K562 (cell line): ENCODE results near the gene DPPA2. TPM values are rescaled to one million over a fixed set of nuclear protein-coding genes. Genes with fewer than 3 reads are reported as not detected.
A peak's percentile ranks its signal among the peaks of the same experiment; 100 is the strongest.

ENCODE experiments used
- ATAC-seq: fragments of 200-7000 bp; cut with Tn5 transposase; 3 replicates; pipeline ENCODE4 v1.9.1; 2020; ENCODE audit warnings: moderate library complexity
- Bru-seq: library from RNA; stranded (reverse); fragments of 400-500 nt; gene quantifications from one replicate; lab custom pipeline; 2021; lab: Mats Ljungman, UMichigan
- BruChase-seq, 2 experiments: library from RNA; stranded (reverse); fragments of 400-500 nt; gene quantifications; one replicate each; lab custom pipeline; 2021; lab: Mats Ljungman, UMichigan
- BruUV-seq: library from RNA; stranded (reverse); fragments of 400-500 nt; replicated peaks from 2 replicates; lab custom pipeline; 2021; lab: Mats Ljungman, UMichigan
- CTCF ChIA-PET: fragments of 300-600 bp; formaldehyde crosslinking; extraction: SDS; loops from one replicate; lab custom pipeline; 2021; ENCODE audit warnings: low intra/inter-chr PET ratio; lab: Yijun Ruan, JAX
- POLR2A ChIA-PET: fragments of 300-600, 350-650 bp; sonication (Branson Sonifier 250); formaldehyde crosslinking; extraction: SDS; loops from one replicate; lab custom pipeline; 2021; ENCODE audit warnings: antibody characterized with exemption, inconsistent platforms; lab: Yijun Ruan, JAX
- DNase-seq, 4 experiments: peaks; one replicate each; pipeline versions ENCODE4 v3.0.0 to v3.0.0-alpha.2; 2011 to 2018; ENCODE audit warnings: low spot score in 3 of 4, mixed read lengths in 3 of 4; ENCODE audit errors: extremely low read depth in 1 of 4
- FAIRE-seq: peaks from 2 replicates; lab custom pipeline; 2011; peaks lifted over from hg19 to GRCh38; lab: Jason Lieb, UNC
- H2AFZ ChIP-seq: 2 replicates; pipeline ENCODE4 v1.6.0; 2011; ENCODE audit warnings: low read depth, low read length, control low read depth, inconsistent platforms
- H3K27ac ChIP-seq: fragments of 200-600 bp; 3 replicates; pipeline ENCODE4 v1.8.0; 2011; ENCODE audit warnings: low read depth, mild to moderate bottlenecking, control low read depth, inconsistent platforms, low read length, moderate library complexity, mixed read lengths; ENCODE audit errors: extremely low read depth
- H3K27me3 ChIP-seq, 2 experiments: fragments of 300-600 bp in 1 of 2; 2 replicates in 1 of 2; 3 replicates in 1 of 2; pipeline versions ENCODE4 v1.6.0 to v1.8.0; 2011; ENCODE audit warnings: inconsistent platforms in 2 of 2, low read length in 2 of 2, mild to moderate bottlenecking in 1 of 2, mixed read lengths in 1 of 2, moderate library complexity in 1 of 2; ENCODE audit not compliant: control insufficient read depth in 2 of 2, insufficient read depth in 2 of 2
- H3K36me3 ChIP-seq: fragments of 300-600 bp; 3 replicates; pipeline ENCODE4 v1.8.0; 2011; ENCODE audit warnings: mild to moderate bottlenecking, low read length, inconsistent platforms; ENCODE audit not compliant: control insufficient read depth, insufficient read depth
- H3K4me1 ChIP-seq, 2 experiments: fragments of 200-600 bp in 1 of 2; replicated peaks in 1 of 2; 2 replicates in 1 of 2; 3 replicates in 1 of 2; pipeline versions ENCODE4 v1.5.1 to v1.8.0; 2011; ENCODE audit warnings: inconsistent platforms in 2 of 2, low read length in 2 of 2, mild to moderate bottlenecking in 1 of 2, mixed read lengths in 1 of 2, moderate library complexity in 1 of 2; ENCODE audit not compliant: control insufficient read depth in 2 of 2, insufficient read depth in 2 of 2
- H3K4me2 ChIP-seq: 2 replicates; pipeline ENCODE4 v1.6.1; 2011; ENCODE audit warnings: low read length, control low read depth, inconsistent platforms, mixed read lengths; ENCODE audit not compliant: insufficient read depth
- H3K4me3 ChIP-seq: fragments of 200-600 bp; sonication (generic), shearing (Covaris generic); 2 replicates; pipeline ENCODE4 v1.5.1; 2016; ENCODE audit warnings: control low read depth, inconsistent platforms
- H3K79me2 ChIP-seq: fragments of 200-600 bp; 3 replicates; pipeline ENCODE4 v1.8.0; 2011; ENCODE audit warnings: low read length, inconsistent platforms; ENCODE audit not compliant: control insufficient read depth, insufficient read depth
- H3K9ac ChIP-seq, 2 experiments: 2 replicates each; pipeline versions ENCODE4 v1.6.0 to v1.6.1; 2011; ENCODE audit warnings: low read depth in 2 of 2, low read length in 2 of 2, control low read depth in 1 of 2, inconsistent platforms in 1 of 2, mild to moderate bottlenecking in 1 of 2, mixed read lengths in 1 of 2; ENCODE audit not compliant: insufficient read depth in 1 of 2
- H3K9me1 ChIP-seq: one replicate; pipeline ENCODE4 v1.6.0; 2011; ENCODE audit warnings: inconsistent platforms, mild to moderate bottlenecking, low read length, moderate library complexity; ENCODE audit not compliant: control insufficient read depth, insufficient read depth
- H3K9me3 ChIP-seq: replicated peaks from 2 replicates; pipeline ENCODE4 v1.5.1; 2011; ENCODE audit warnings: low read depth, low read length, inconsistent platforms; ENCODE audit not compliant: control insufficient read depth, insufficient read depth
- H4K20me1 ChIP-seq: replicated peaks from 2 replicates; pipeline ENCODE4 v1.6.1; 2011; ENCODE audit warnings: low read length, inconsistent platforms, mixed read lengths; ENCODE audit not compliant: control insufficient read depth, insufficient read depth
- CTBP1 ChIP-seq: fragments of 450-650 bp; IDR thresholded peaks from 2 replicates; pipeline ENCODE4 v1.6.1; 2016; ENCODE audit warnings: borderline replicate concordance
- KAT8 ChIP-seq: fragments of 450-650 bp; IDR thresholded peaks from 2 replicates; pipeline ENCODE4 v1.6.1; 2016; ENCODE audit warnings: low read depth, mild to moderate bottlenecking
- MIER1 ChIP-seq: fragments of 450-650 bp; IDR thresholded peaks from 2 replicates; pipeline ENCODE4 v1.6.1; 2016; ENCODE audit warnings: antibody characterized with exemption, mild to moderate bottlenecking, low read depth
- NR1H2 ChIP-seq: sonication (generic); formaldehyde crosslinking; IDR thresholded peaks from 2 replicates; pipeline ENCODE4 v1.4.0; 2020; ENCODE audit warnings: mild to moderate bottlenecking, missing genetic modification reagents
- POLR2B ChIP-seq: fragments of 450-650 bp; IDR thresholded peaks from 2 replicates; pipeline ENCODE4 v1.6.1; 2018; ENCODE audit warnings: low read depth; ENCODE audit not compliant: partially characterized antibody
- SUPT5H ChIP-seq: fragments of 450-650 bp; IDR thresholded peaks from 2 replicates; pipeline ENCODE4 v1.6.1; 2016
- ZNF143 ChIP-seq: sonication (generic); formaldehyde crosslinking; IDR thresholded peaks from 2 replicates; pipeline ENCODE4 v1.9.0; 2022; ENCODE audit warnings: mild to moderate bottlenecking, missing genetic modification reagents
- ZNF274 ChIP-seq: IDR thresholded peaks from 2 replicates; pipeline ENCODE4 v1.6.1; 2011; ENCODE audit warnings: low read depth, mild to moderate bottlenecking, low read length, moderate library complexity, borderline replicate concordance
- WGBS: fragments of 100-300 bp; shearing (Covaris generic); methylation state at CpG from one replicate; pipeline ENCODE4 v1.1.6; 2016; ENCODE audit warnings: low coverage, mixed read lengths; ENCODE audit not compliant: insufficient coverage; ENCODE audit errors: missing lambda C conversion rate; 5-methylcytosine and 5-hydroxymethylcytosine counted together
- in situ Hi-C: fragments of 300-500 bp; cut with MboI; formaldehyde crosslinking; loops from 4 replicates; pipeline ENCODE4 v1.15.0; 2018; ENCODE audit warnings: inconsistent platforms, mixed read lengths
- intact Hi-C: fragments of 100-400 bp; cut with micrococcal nuclease; formaldehyde crosslinking; loops from 2 replicates; pipeline ENCODE4 v1.14.2; 2022
- long read RNA-seq, 3 experiments: library from polyadenylated mRNA in 2 of 3; library from RNA in 1 of 3; unstranded in 2 of 3; stranded (forward) in 1 of 3; transcript quantifications; one replicate each; pipeline ENCODE4 v2.0.0, GENCODE V29; 2019 to 2022
- polyA minus RNA-seq, 3 experiments: library from RNA; depleted of rRNA, polyadenylated mRNA; stranded (reverse); fragments of >200 nt; gene quantifications; 2 replicates each; pipeline ENCODE4 v1.2.3, GENCODE V29; 2011
- polyA plus RNA-seq, 8 experiments: library from polyadenylated mRNA; depleted of rRNA in 4 of 8; stranded (reverse) in 5 of 8; unstranded in 3 of 8; fragments of >200 nt; fragmentation: Nextera tagmentation in 2 of 8; fragmentation: Illumina TruSeq in 1 of 8; extraction: Ambion mirVana in 2 of 8; extraction: Trizol in 1 of 8; gene quantifications; 2 replicates each; pipeline versions ENCODE4 v1.2.1 to v1.2.3, GENCODE V29; 2011 to 2014; ENCODE audit warnings: inconsistent platforms in 1 of 8, missing spikeins in 1 of 8
- total RNA-seq, 7 experiments: library from RNA; depleted of rRNA in 6 of 7; stranded (reverse); fragments of >200 nt in 6 of 7; fragmentation: Illumina TruSeq in 2 of 7; extraction: Trizol in 2 of 7; gene quantifications; 2 replicates each; pipeline versions ENCODE4 v1.2.1 to v1.2.3, GENCODE V29; 2011 to 2021; ENCODE audit warnings: low replicate concordance in 1 of 7
- TF ChIP-seq, protein P1 (sequence below): fragments of 450-650 bp; IDR thresholded peaks from 2 replicates; pipeline ENCODE4 v1.6.1; 2016
- TF ChIP-seq, protein P2 (sequence below), 2 experiments: fragments of 200-800 bp in 1 of 2; sonication (Bioruptor generic) in 1 of 2; sonication (generic) in 1 of 2; formaldehyde crosslinking in 1 of 2; IDR thresholded peaks in 1 of 2; conservative IDR thresholded peaks in 1 of 2; 2 replicates each; pipeline versions ENCODE4 v1.5.0 to v1.6.1; 2016 to 2020; ENCODE audit warnings: missing compliant biosample characterization in 1 of 2, missing genetic modification characterization in 1 of 2, missing genetic modification reagents in 1 of 2

DPPA2 gene, protein sequence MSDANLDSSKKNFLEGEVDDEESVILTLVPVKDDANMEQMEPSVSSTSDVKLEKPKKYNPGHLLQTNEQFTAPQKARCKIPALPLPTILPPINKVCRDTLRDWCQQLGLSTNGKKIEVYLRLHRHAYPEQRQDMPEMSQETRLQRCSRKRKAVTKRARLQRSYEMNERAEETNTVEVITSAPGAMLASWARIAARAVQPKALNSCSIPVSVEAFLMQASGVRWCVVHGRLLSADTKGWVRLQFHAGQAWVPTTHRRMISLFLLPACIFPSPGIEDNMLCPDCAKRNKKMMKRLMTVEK
- not detected in 2 replicates for total RNA-seq (2011; cell fraction: chromatin; rRNA removed; ENCODE audit: low replicate concordance)
- total RNA-seq (2011; cell fraction: nucleolus; rRNA removed) = not detected in 2 replicates
- total RNA-seq (2011; cell fraction: nucleoplasm; rRNA removed) = not detected in 2 replicates
- total RNA-seq (2014; rRNA removed) (not detected in 2 replicates), total RNA-seq (2014; rRNA removed; fragmentation: Illumina TruSeq; extraction: Trizol) (not detected in 2 replicates), total RNA-seq (2015; rRNA removed; fragmentation: Illumina TruSeq; extraction: Trizol) (not detected in 2 replicates), total RNA-seq (2021) (not detected in 2 replicates), polyA plus RNA-seq (2011; rRNA removed) (not detected in 2 replicates), polyA plus RNA-seq (2014; fragmentation: Illumina TruSeq; extraction: Trizol) (not detected in 2 replicates), polyA plus RNA-seq (2014; fragmentation: Nextera tagmentation; extraction: Ambion mirVana) (under 1 TPM in 1 of 2 experiments, not detected in 1; 0.04 TPM), polyA plus RNA-seq (2014; rRNA removed) (not detected in 2 replicates), polyA minus RNA-seq (2011; rRNA and poly(A)+ RNA removed) (0.12 TPM in 1 of 2 replicates, not detected in the other), Bru-seq, nascent RNA (not detected), BruChase-seq, experiment 1, labeled RNA remaining after a 2-hour chase (not detected), BruChase-seq, experiment 2, labeled RNA remaining after a 6-hour chase (not detected)
- polyA plus RNA-seq (2011; cell fraction: cytosol; rRNA removed) = not detected in 2 replicates
- polyA plus RNA-seq (2011; cell fraction: nucleus; rRNA removed) = not detected in 2 replicates
- polyA plus RNA-seq (2012) = 0.11 TPM in 1 of 2 replicates, not detected in the other
- polyA minus RNA-seq (2011; cell fraction: cytosol; rRNA and poly(A)+ RNA removed) = not detected in 2 replicates
- polyA minus RNA-seq (2011; cell fraction: nucleus; rRNA and poly(A)+ RNA removed) = not detected in 2 replicates
- long read RNA-seq, experiment 1 = 0 reads
- long read RNA-seq, experiment 2 = 0 reads
- long read RNA-seq, experiment 3 = 0 reads

DNA sequence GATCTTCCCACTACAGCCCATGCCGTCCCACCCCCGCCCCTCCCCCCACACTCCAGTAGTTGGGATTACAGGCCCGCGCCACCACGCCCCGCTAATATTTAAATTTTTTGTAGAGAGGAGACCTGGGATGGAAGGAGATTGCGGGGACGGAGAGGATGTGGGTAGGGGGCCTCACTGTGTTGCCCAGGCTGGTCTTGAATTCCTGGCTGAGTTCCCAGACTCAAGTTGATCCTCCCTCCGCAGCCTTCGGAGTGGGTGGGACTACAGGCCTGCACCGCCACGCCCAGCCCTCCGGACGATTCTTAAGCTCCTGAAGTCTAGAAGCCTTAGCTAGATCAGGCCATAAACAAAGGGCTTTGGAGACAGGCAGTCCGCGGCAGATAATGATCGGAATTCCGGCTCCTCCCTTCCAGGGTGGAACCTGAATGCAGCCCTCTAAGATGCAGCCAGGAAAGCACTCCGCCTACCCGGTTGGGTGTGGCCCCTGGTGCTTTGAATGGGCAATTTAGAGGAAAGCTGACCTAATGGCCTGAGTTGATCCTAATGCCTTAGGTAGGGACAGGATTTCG lies at the start of gene DPPA2:
DPPA2 (minus strand) TSS at position 356 of the 569 bp plus-strand sequence. CDS start 1,975 bp downstream, outside the sequence.
- Histone ChIP-seq H3K79me2 (no peaks in the 10 kb centered on the region), H4K20me1 (no peaks in the 10 kb centered on the region), H3K9me3 (no peaks in the 10 kb centered on the region), H3K9me1 (no peaks in the 10 kb centered on the region), H3K36me3 (no peaks in the 10 kb centered on the region), H3K4me1 (no peaks in the 10 kb centered on the region), H3K27me3 (no peaks in the 10 kb centered on the region), H3K4me2 (peak within 1 kb of the TSS; percentile 11; the same call in 1 of the 2 replicates), H3K4me3 (no peak within 1 kb of the TSS), H3K27ac (no peak within 1 kb of the TSS), H3K9ac (no peak within 1 kb of the TSS), H2AFZ (no peak within 1 kb of the TSS)
- peak; percentile 54 for FAIRE-seq
- BruUV-seq = no TSS peak
- ATAC-seq = peak; percentile 93
- intact Hi-C loops = no loop called here
- WGBS = 0% methylated on average over 10 of the region's 21 CpGs
- DNase-seq = peak; percentile 4 to 47 (median 10)
- in situ Hi-C loops = no loop called here
- CTCF ChIA-PET = no interaction called here
- POLR2A ChIA-PET = no interaction called here
- no peak for TF ChIP-seq NR1H2 (CRISPR knock-in tag)
- no peak for TF ChIP-seq ZNF143
- TF ChIP-seq ZNF274 = no peak
- TF ChIP-seq, protein P1, sequence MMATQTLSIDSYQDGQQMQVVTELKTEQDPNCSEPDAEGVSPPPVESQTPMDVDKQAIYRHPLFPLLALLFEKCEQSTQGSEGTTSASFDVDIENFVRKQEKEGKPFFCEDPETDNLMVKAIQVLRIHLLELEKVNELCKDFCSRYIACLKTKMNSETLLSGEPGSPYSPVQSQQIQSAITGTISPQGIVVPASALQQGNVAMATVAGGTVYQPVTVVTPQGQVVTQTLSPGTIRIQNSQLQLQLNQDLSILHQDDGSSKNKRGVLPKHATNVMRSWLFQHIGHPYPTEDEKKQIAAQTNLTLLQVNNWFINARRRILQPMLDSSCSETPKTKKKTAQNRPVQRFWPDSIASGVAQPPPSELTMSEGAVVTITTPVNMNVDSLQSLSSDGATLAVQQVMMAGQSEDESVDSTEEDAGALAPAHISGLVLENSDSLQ = peak; percentile 64
- TF ChIP-seq CTBP1 = peak; percentile 34; the same call in 1 of the 2 replicates
- TF ChIP-seq MIER1 = no peak
- TF ChIP-seq SUPT5H = no peak
- no peak for TF ChIP-seq POLR2B
- TF ChIP-seq KAT8 = no peak
- TF ChIP-seq, protein P2, sequence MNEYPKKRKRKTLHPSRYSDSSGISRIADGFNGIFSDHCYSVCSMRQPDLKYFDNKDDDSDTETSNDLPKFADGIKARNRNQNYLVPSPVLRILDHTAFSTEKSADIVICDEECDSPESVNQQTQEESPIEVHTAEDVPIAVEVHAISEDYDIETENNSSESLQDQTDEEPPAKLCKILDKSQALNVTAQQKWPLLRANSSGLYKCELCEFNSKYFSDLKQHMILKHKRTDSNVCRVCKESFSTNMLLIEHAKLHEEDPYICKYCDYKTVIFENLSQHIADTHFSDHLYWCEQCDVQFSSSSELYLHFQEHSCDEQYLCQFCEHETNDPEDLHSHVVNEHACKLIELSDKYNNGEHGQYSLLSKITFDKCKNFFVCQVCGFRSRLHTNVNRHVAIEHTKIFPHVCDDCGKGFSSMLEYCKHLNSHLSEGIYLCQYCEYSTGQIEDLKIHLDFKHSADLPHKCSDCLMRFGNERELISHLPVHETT (CRISPR knock-in tag; conservative IDR thresholded peaks at IDR 0.05 in 1 of 2, IDR thresholded peaks at IDR 0.05 in 1 of 2) = no peak
